GM19043 (cell line): ENCODE results near the gene SCGB1D2.

ENCODE experiments used
- ATAC-seq: cut with Tn5 transposase; IDR thresholded peaks from one replicate; pipeline ENCODE4 v1.9.1; 2021; ENCODE audit warnings: low read depth; ENCODE audit not compliant: unreplicated experiment

The SCGB1D2 gene

DNA sequence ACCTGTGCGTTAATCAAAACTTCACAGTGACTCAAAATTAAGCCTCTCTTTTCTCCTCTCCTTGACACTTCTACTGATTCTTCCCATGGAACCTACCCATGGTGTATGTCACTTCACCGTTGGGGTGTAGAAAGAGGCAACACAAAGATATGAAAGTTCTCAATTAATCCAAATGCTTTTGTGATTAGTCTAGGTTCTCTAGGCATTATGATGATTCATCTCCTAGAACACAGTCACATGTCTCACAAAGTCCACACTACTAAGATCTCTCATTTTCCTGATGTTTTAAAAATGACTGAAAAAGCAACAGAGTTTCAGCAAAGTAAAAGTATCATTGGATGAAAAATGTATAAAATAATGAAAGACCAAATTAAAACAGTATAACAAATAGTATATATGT, 14.2 kb downstream of the SCGB1D2 start:
- no peak for ATAC-seq

DNA sequence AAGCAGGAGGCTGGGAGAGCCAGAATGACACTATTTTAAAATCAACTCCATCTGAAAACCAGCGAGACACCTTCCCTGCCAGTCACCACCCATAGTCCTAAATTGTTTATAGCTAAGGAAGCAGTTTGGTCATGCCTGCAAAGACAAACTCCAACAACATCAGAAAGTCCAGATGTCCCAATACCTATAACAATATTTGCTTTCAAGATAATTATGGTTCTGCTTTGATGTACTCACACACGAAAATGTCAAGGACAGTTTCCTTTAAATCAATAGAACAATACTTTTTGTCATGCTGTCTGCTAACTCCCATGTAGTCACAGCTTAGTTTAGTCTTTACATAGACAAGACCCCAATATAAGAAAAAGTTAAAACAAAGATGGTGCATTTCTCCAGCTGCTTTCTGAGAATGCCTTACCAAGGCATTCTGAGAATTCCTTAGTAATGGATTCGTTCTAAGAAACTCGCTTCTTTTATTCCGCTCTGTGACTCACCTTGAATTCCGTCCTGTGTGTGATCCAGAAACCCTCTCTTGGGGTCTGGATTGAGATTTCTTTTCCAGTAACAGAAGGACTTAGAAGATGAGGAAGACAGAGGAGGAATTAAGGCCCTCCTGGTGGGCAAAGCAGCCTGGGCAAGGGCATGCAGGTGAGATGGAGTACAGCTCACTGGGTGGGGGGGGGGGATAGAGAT, 18.4 kb downstream of the SCGB1D2 start:
- no peak for ATAC-seq

DNA sequence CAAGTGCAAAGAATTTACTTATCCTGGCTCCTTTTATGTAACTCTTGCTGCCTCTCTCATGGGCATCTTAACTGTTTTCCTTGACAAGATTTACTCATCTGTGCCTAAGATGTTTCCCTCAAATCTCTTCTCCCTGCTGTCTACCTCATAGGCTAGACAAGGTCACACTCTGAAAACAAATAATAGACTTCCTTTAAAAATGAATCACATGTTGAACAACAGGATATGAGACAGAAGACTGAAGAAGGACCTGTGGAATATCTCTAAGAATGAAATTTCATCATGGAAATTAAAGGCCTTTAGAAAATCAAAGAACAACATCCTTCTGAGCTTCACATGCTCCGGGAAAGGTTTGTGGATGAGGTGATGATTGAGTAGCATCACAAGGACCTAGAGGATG, 22.0 kb downstream of the SCGB1D2 start:
- ATAC-seq = no peak

DNA sequence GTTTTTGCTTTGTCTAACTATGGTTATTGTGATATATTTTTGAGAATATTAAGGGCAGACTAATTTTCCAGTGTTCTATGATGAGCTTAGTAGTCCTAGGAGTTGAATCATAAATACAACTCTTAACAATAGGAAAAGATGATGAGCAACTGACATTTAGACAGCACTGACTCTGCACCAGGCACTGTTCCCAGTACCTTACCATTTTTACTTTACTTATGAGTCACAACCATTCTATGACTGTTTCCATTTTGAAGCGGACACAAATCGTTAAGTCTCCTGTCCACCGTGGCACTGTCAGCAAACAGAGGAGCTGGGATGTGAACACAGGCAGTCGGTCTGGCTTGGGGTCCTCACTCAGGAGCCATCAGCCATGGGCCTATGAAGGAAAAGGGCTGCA, 24.5 kb downstream of the SCGB1D2 start:
- no peak for ATAC-seq

DNA sequence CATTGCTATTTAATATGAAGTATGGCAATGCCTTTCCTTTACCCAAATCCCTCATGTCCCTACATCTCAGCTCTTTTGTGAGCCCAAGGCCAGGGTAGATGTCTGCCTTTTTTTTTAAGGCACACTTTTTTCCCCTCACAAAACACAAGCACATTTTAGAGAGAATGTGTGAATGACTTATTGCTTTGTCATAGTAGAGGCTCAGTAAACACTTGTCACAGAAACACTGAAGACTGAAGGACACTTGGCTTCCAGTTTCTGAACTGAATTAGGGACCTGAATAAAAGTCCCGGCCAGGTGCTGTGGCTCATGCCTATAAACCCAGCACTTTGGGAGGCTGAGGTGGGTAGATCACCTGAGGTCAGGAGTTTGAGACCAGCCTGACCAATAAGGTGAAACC, 25.0 kb downstream of the SCGB1D2 start:
- no peak for ATAC-seq

DNA sequence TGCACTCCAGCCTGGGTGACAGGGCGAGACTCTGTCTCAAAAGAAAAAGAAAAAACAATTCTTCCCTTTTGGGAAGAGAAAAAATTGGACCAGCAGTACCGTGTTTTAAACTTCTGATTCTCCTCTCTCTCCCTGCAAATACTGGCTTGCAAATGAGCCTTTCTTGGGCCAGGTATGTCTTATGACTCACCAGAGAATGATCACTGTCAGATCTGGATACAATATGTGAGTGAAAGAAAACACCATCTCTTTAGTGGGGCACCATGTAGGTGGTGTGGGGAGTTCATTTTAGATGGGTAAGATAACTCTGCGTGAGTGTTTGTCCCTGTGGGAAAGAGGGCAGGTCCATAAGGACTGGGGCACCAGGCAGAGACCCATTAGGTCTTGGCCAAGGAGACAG, 25.5 kb downstream of the SCGB1D2 start:
- no peak for ATAC-seq

DNA sequence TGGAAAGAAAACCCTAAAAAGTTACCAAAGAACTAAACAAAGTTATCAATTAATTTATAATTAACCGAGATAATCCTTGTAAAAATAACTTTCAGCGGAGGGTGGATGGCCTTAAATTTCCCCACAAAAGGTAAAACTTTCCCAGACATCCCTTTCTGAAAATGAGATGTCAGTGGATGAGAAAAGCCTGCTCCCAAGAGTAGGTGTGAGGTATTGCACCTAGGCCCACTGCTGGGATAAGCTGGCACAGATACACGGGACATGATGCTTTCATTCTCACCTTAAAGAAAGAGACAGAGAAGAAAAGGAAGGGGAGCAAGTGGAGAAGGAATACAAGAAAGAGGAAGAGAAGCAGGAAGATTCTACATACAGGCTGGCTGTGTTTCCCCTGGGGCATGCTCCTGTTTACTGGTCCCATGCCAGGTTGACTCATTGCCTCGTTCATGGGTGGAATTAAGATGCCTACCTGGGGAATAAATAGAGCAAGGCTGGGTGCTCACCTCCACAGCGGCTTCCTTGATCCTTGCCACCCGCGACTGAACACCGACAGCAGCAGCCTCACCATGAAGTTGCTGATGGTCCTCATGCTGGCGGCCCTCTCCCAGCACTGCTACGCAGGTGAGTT, 27.7 kb downstream of the SCGB1D2 start, which contains the start of gene SCGB2A2:
Gene SCGB2A2 (plus strand): TSS at position 505 of the 625 bp plus-strand sequence. CDS start 59 bp downstream, at position 564.
- no peak for ATAC-seq

DNA sequence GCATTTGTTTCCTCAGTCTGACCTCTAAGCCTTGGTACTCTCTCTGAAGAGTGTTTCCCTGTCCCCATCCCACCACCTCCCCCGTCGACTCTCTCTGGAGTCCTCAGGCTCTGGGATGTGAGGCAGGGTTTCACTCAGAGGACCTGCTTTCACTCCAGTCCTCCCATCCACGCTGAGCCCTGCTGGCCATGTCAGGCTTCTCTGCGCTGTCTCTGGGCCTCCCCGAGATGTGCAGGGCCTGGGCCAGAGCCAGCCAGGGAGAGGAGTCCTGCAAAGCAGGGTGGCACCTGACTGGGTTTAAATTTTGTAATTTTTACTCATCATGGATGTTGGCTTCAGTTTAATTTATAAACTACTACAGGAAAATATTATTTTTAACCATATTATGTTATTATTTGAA, 31.2 kb downstream of the SCGB1D2 start:
- no peak for ATAC-seq

DNA sequence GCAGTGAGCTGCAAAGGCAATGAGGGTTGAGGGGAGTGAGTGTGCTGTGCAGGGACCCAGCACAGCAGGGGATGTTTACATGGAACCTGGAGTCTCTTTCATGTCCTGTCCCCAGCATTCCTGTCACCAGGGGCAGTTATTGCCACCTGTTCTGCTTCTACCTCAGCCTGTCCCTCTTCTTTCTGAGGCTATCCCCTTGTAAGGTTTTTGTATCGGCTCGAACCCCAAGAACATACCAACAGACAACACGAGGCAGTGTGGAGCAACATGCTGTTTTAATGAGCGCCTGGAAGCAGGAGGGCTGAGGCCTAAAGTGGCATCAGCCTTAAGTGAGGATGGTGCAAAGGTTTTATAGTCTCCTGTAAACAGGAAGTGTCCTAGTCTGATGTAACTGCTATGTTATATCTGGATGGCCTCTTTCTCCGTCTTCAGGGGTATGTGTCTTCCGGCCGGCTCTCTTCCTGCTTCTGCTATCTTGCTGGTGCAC, 31.8 kb downstream of the SCGB1D2 start:
- no peak for ATAC-seq

DNA sequence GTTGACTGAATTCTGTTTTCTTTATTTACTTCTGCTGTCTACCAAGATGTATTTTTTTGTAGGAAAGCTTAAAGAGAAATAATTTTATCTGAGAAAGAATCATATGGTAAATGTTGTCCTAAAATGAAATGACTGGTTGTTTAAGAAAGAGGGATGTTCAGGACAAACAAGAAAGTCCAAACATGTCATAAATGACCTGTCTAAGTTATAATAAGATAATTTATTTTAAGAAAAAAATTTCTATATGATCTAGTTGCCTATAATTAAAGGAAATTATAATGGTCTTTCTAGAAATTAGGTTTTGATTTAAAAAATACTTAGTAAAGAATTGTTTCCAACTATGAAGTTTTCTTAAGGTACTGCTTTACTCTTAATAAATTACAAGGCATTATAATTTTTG, 38.4 kb downstream of the SCGB1D2 start:
- ATAC-seq = no peak
